IMR-90 (cell line): Measurements from ENCODE around the gene IDH3G. TPM values are rescaled to one million over a fixed set of nuclear protein-coding genes. Genes with fewer than 3 reads are reported as not detected.

Experiments used
- ATAC-seq: fragments of 200-7000 bp; cut with Tn5 transposase; 2 replicates; pipeline ENCODE4 v1.9.1; 2020; ENCODE audit warnings: low read depth, mild to moderate bottlenecking, moderate library complexity
- BruUV-seq: library from RNA; stranded (reverse); fragments of 400-500 nt; replicated peaks from 2 replicates; lab custom pipeline; 2021; lab: Mats Ljungman, UMichigan
- CTCF ChIA-PET: fragments of 300-600 bp; formaldehyde crosslinking; extraction: SDS; loops from one replicate; lab custom pipeline; 2021; ENCODE audit warnings: antibody characterized with exemption; lab: Yijun Ruan, JAX
- POLR2A ChIA-PET: fragments of 300-600 bp; sonication (Branson Sonifier 250); formaldehyde crosslinking; loops from one replicate; lab custom pipeline; 2022; ENCODE audit warnings: antibody characterized with exemption; ENCODE audit not compliant: unreplicated experiment; lab: Charles Lee
- DNase-seq: peaks from one replicate; pipeline ENCODE4 v3.0.0; 2013
- H2AFZ ChIP-seq: replicated peaks from 2 replicates; pipeline ENCODE3; 2013; ENCODE audit warnings: low read length, mild to moderate bottlenecking; ENCODE audit not compliant: poor library complexity
- H2AK5ac ChIP-seq: 2 replicates; pipeline ENCODE4 v1.6.1; 2013; ENCODE audit warnings: low read depth, low read length, inconsistent platforms
- H2AK9ac ChIP-seq: replicated peaks from 2 replicates; pipeline ENCODE3; 2013; ENCODE audit warnings: mild to moderate bottlenecking, low read depth, low read length, moderate library complexity; ENCODE audit not compliant: poor library complexity
- H2BK120ac ChIP-seq: 2 replicates; pipeline ENCODE4 v1.6.1; 2013; ENCODE audit warnings: low read depth, low read length, inconsistent platforms
- H2BK15ac ChIP-seq: 3 replicates; pipeline ENCODE4 v1.6.1; 2013; ENCODE audit warnings: low read depth, low read length, inconsistent platforms
- H2BK20ac ChIP-seq: 2 replicates; pipeline ENCODE4 v1.6.1; 2013; ENCODE audit warnings: low read depth, mild to moderate bottlenecking, inconsistent platforms, low read length, moderate library complexity
- H2BK5ac ChIP-seq: 2 replicates; pipeline ENCODE4 v1.6.1; 2013; ENCODE audit warnings: mild to moderate bottlenecking, low read depth, low read length, inconsistent platforms; ENCODE audit not compliant: poor library complexity, severe bottlenecking
- H3K14ac ChIP-seq: replicated peaks from 2 replicates; pipeline ENCODE4 v1.6.1; 2013; ENCODE audit warnings: low read depth, low read length, inconsistent platforms
- H3K18ac ChIP-seq: 2 replicates; pipeline ENCODE4 v1.6.1; 2013; ENCODE audit warnings: low read depth, low read length, control low read depth
- H3K23ac ChIP-seq: 2 replicates; pipeline ENCODE4 v1.6.1; 2013; ENCODE audit warnings: low read depth, low read length, inconsistent platforms
- H3K27ac ChIP-seq: 2 replicates; pipeline ENCODE4 v1.5.1; 2013; ENCODE audit warnings: mild to moderate bottlenecking, control low read depth, low read length; ENCODE audit not compliant: insufficient read depth
- H3K27me3 ChIP-seq: 2 replicates; pipeline ENCODE4 v1.6.1; 2013; ENCODE audit warnings: low read length; ENCODE audit not compliant: control insufficient read depth, insufficient read depth
- H3K36me3 ChIP-seq: 2 replicates; pipeline ENCODE4 v1.6.1; 2013; ENCODE audit warnings: low read length, mixed read lengths; ENCODE audit not compliant: control insufficient read depth, insufficient read depth
- H3K4ac ChIP-seq: 2 replicates; pipeline ENCODE4 v1.6.1; 2013; ENCODE audit warnings: low read depth, low read length, inconsistent platforms
- H3K4me1 ChIP-seq: 2 replicates; pipeline ENCODE4 v1.6.1; 2013; ENCODE audit warnings: low read length, mixed read lengths; ENCODE audit not compliant: control insufficient read depth, insufficient read depth
- H3K4me2 ChIP-seq: 2 replicates; pipeline ENCODE4 v1.6.1; 2013; ENCODE audit warnings: low read depth, mild to moderate bottlenecking, control low read depth, low read length, moderate library complexity
- H3K4me3 ChIP-seq: 2 replicates; pipeline ENCODE4 v1.5.1; 2013; ENCODE audit warnings: low read depth, mild to moderate bottlenecking, control low read depth, low read length, moderate library complexity; ENCODE audit not compliant: insufficient read depth
- H3K56ac ChIP-seq: 2 replicates; pipeline ENCODE4 v1.6.1; 2013; ENCODE audit warnings: low read length, inconsistent platforms; ENCODE audit not compliant: insufficient read depth; ENCODE audit errors: extremely low read depth
- H3K79me1 ChIP-seq, 2 experiments: 2 replicates each; pipeline ENCODE4 v1.6.1; 2013; ENCODE audit warnings: low read length in 2 of 2, inconsistent platforms in 1 of 2, low read depth in 1 of 2
- H3K9ac ChIP-seq: 2 replicates; pipeline ENCODE4 v1.6.1; 2013; ENCODE audit warnings: low read depth, low read length, control low read depth
- H3K9me1 ChIP-seq: 2 replicates; pipeline ENCODE4 v1.6.1; 2013; ENCODE audit warnings: low read length, inconsistent platforms; ENCODE audit not compliant: insufficient read depth
- H3K9me3 ChIP-seq: 2 replicates; pipeline ENCODE4 v1.6.1; 2013; ENCODE audit warnings: low read length; ENCODE audit not compliant: control insufficient read depth, insufficient read depth
- H4K20me1 ChIP-seq: 2 replicates; pipeline ENCODE4 v1.6.1; 2013; ENCODE audit warnings: low read length, inconsistent platforms; ENCODE audit not compliant: insufficient read depth
- H4K5ac ChIP-seq: 2 replicates; pipeline ENCODE4 v1.6.1; 2013; ENCODE audit warnings: mild to moderate bottlenecking, low read depth, low read length, control low read depth
- H4K8ac ChIP-seq, 2 experiments: 2 replicates each; pipeline ENCODE4 v1.6.1; 2013; ENCODE audit warnings: low read depth in 2 of 2, low read length in 2 of 2, control low read depth in 1 of 2, inconsistent platforms in 1 of 2
- H4K91ac ChIP-seq: 2 replicates; pipeline ENCODE4 v1.6.1; 2013; ENCODE audit warnings: low read depth, low read length, inconsistent platforms; ENCODE audit not compliant: insufficient read depth
- CEBPB ChIP-seq: IDR thresholded peaks from 2 replicates; pipeline ENCODE4 v1.6.1; 2012; ENCODE audit warnings: low read depth, low read length, improper control_type of control experiment
- FOS ChIP-seq: fragments of 150-350 bp; IDR thresholded peaks from 2 replicates; pipeline ENCODE4 v1.6.1; 2016; ENCODE audit warnings: low read depth, low read length
- MAFK ChIP-seq: IDR thresholded peaks from 2 replicates; pipeline ENCODE4 v1.6.1; 2012; ENCODE audit warnings: low read depth, low read length, improper control_type of control experiment
- MXI1 ChIP-seq: IDR thresholded peaks from 2 replicates; pipeline ENCODE4 v1.6.1; 2012; ENCODE audit warnings: low read depth, mild to moderate bottlenecking, low read length, moderate library complexity, borderline replicate concordance
- NFE2L2 ChIP-seq: fragments of 150-350 bp; IDR thresholded peaks from 2 replicates; pipeline ENCODE4 v1.6.1; 2016; ENCODE audit warnings: low read depth, mild to moderate bottlenecking, low read length
- POLR2A ChIP-seq: IDR thresholded peaks from 2 replicates; pipeline ENCODE4 v1.6.1; 2012; ENCODE audit warnings: mild to moderate bottlenecking, low read depth, low read length
- RAD21 ChIP-seq: IDR thresholded peaks from 2 replicates; pipeline ENCODE4 v1.6.1; 2012; ENCODE audit warnings: low read length, improper control_type of control experiment
- RFX5 ChIP-seq: IDR thresholded peaks from 2 replicates; pipeline ENCODE4 v1.8.0; 2012; ENCODE audit warnings: low read depth, mild to moderate bottlenecking, low read length, moderate library complexity
- SMC3 ChIP-seq: fragments of 150-350 bp; IDR thresholded peaks from 2 replicates; pipeline ENCODE4 v1.6.1; 2016; ENCODE audit warnings: low read depth, mild to moderate bottlenecking, antibody characterized with exemption, low read length, moderate library complexity
- USF2 ChIP-seq: fragments of 150-350 bp; IDR thresholded peaks from 2 replicates; pipeline ENCODE4 v1.6.1; 2017; ENCODE audit warnings: mild to moderate bottlenecking, antibody characterized with exemption, low read length, low read depth
- WGBS, 2 experiments: methylation state at CpG; one replicate each; pipeline versions ENCODE4 v1.1.5 to v1.1.7; 2013; ENCODE audit warnings: missing lambda C conversion rate in 2 of 2; ENCODE audit not compliant: insufficient read length in 1 of 2; ENCODE audit errors: extremely low coverage in 2 of 2; 5-methylcytosine and 5-hydroxymethylcytosine counted together
- dilution Hi-C: fragments of 300-500 bp; cut with HindIII; formaldehyde crosslinking; loops from one replicate; pipeline ENCODE4 v1.14.3; 2018; ENCODE audit warnings: low sequenced_read_pairs; ENCODE audit not compliant: unreplicated experiment
- in situ Hi-C: fragments of 300-500 bp; cut with MboI; formaldehyde crosslinking; loops from 3 replicates; pipeline ENCODE4 v1.14.3; 2019; ENCODE audit warnings: low sequenced_read_pairs, inconsistent platforms, mixed read lengths
- intact Hi-C: fragments of 100-400 bp; cut with micrococcal nuclease; formaldehyde crosslinking; loops from 2 replicates; pipeline ENCODE4 v1.10.0; 2022
- polyA plus RNA-seq, 3 experiments: library from polyadenylated mRNA; depleted of rRNA; stranded (reverse); fragments of >200 nt; gene quantifications; 2 replicates each; pipeline ENCODE4 v1.2.3, GENCODE V29; 2012; ENCODE audit warnings: low replicate concordance in 1 of 3
- total RNA-seq: library from RNA; depleted of rRNA; stranded (reverse); fragments of >200 nt; gene quantifications from 2 replicates; pipeline ENCODE4 v1.2.3, GENCODE V29; 2012
- TF ChIP-seq, protein P1 (sequence below): conservative IDR thresholded peaks from 2 replicates; pipeline ENCODE4 v1.5.1; 2012; ENCODE audit warnings: mild to moderate bottlenecking, low read depth, low read length, improper control_type of control experiment

The IDH3G gene
- total and polyA plus RNA-seq, 2 of the 4 experiments (the other 2 are of a cell fraction), result 79.4 to 85.7 TPM

DNA sequence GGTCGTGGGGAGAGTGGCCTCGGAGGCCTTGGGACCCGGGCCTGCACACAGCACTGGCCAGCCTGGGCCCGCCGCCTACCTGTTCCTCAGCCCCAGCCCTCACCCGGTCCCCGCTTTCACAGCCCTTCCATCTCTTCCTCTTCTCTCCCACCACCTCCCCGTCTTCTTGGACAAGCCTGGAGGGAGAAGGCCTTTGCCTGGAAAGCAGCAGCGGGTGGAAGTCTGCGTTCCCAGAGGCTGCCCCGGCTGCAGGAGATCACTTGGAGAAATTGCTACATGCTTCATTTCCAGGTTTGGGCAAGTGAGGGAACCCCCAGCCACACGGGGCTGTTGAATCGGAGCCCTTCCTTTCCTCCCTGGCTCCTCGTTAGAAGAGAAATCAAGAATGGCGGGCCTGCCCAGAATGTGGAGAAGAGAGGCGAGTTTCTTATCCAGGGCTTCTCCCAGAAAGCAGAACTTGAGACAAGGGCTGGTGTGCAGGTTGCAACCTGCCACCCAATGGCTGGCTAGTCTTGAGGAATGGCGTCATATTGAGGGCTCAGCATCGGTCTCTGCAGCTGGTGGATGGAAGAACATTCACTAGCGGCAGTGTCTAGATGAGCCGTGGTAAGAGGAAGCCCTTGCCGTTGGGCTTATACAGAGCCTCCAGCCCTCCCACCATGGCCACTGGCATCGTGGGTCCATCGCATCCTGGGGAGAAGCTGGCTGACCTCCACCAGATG, 37.4 kb upstream of the IDH3G start:
- Histone ChIP-seq H3K14ac (no peak overlapping the region), H2BK5ac (no peak overlapping the region), H2AK9ac (no peak overlapping the region), H3K4ac (no peak overlapping the region), H4K5ac (no peak overlapping the region), H2AK5ac (no peak overlapping the region), H3K79me1 (no peaks in the 10 kb centered on the region), H3K23ac (no peak overlapping the region), H2AFZ (no peak overlapping the region), H2BK120ac (no peak overlapping the region), H3K36me3 (no peaks in the 10 kb centered on the region), H4K91ac (no peak overlapping the region), H3K9me3 (peaks cover 20% of the 10 kb centered on the region; the same call in 1 of the 2 replicates), H3K27me3 (peaks cover 48% of the 10 kb centered on the region), H4K20me1 (no peaks in the 10 kb centered on the region; the same call in 1 of the 2 replicates), H3K9me1 (no peaks in the 10 kb centered on the region), H3K56ac (no peak overlapping the region), H2BK15ac (no peak overlapping the region), H3K4me2 (no peak overlapping the region), H3K4me3 (no peak overlapping the region), H2BK20ac (no peak overlapping the region), H3K4me1 (no peaks in the 10 kb centered on the region), H3K18ac (no peak overlapping the region), H3K27ac (no peak overlapping the region), H3K9ac (no peak overlapping the region), H4K8ac (no peak overlapping the region)
- no peak for TF ChIP-seq MXI1
- TF ChIP-seq SMC3, result no peak
- TF ChIP-seq RAD21, result no peak
- no peak for TF ChIP-seq USF2
- TF ChIP-seq MAFK, result no peak
- TF ChIP-seq, protein P1, sequence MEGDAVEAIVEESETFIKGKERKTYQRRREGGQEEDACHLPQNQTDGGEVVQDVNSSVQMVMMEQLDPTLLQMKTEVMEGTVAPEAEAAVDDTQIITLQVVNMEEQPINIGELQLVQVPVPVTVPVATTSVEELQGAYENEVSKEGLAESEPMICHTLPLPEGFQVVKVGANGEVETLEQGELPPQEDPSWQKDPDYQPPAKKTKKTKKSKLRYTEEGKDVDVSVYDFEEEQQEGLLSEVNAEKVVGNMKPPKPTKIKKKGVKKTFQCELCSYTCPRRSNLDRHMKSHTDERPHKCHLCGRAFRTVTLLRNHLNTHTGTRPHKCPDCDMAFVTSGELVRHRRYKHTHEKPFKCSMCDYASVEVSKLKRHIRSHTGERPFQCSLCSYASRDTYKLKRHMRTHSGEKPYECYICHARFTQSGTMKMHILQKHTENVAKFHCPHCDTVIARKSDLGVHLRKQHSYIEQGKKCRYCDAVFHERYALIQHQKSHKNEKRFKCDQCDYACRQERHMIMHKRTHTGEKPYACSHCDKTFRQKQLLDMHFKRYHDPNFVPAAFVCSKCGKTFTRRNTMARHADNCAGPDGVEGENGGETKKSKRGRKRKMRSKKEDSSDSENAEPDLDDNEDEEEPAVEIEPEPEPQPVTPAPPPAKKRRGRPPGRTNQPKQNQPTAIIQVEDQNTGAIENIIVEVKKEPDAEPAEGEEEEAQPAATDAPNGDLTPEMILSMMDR, result no peak
- TF ChIP-seq FOS, result no peak
- no peak for TF ChIP-seq RFX5
- TF ChIP-seq POLR2A, result no peak
- no peak for TF ChIP-seq CEBPB
- TF ChIP-seq NFE2L2, result no peak
- 67% methylated on average over 9 of the region's 23 CpGs; no CpG with 5 or more reads in 1 of the 2 experiments for WGBS, 2 experiments
- no peak for ATAC-seq
- dilution Hi-C loops, result no loop called here
- DNase-seq, result no peak
- intact Hi-C loops, result no loop called here
- ChIA-PET POLR2A (no interaction called here), CTCF (no interaction called here)
- in situ Hi-C loops, result no loop called here
- no TSS peak for BruUV-seq
